ENCODE measurements around the gene PJA2. TPM values are rescaled to one million over a fixed set of nuclear protein-coding genes. Genes with fewer than 3 reads are reported as not detected.

The PJA2 gene
- total RNA-seq, 4 donors from 2014 or later, result 37.6 to 64.9 (median 58.7) TPM

- H3K36me3 ChIP-seq, result no peaks in the 10 kb centered on the region
- no peaks in the 10 kb centered on the region for H3K27me3 ChIP-seq
- intact Hi-C loops (cut with DNase I; ENCODE audit: low total_unique reads), result loop anchor here (5.0 kb wide), 5 partner anchors 34 to 1326 kb away; partner anchors contain the start of gene SLC25A46
- DNase-seq (no peak), ATAC-seq (no peak)
- H3K4me3 ChIP-seq, result peak overlapping the region; percentile 81 to 95 (median 84)
- no peak for TF ChIP-seq POLR2A (IDR thresholded peaks at IDR 0.05)
- H3K9me3 ChIP-seq, result no peaks in the 10 kb centered on the region
- in situ Hi-C loops (cut with MboI; ENCODE audit: low sequenced_read_pairs in 4 of 4), result loop anchor here in 1 of 4 donors (25.0 kb wide), 1 partner anchor 674 kb away; the partner anchor contains the start of gene FER
- peaks cover 31 to 36% of the 10 kb centered on the region in 2 donors for H3K4me1 ChIP-seq
- peak overlapping the region; percentile 94 to 99 (median 99) for H3K27ac ChIP-seq
These were observed 1.4 kb upstream of the PJA2 start for GRCh38 chr5:109411149-109411514.

GRCh38 chr5:109410389-109411148 is 795 bp upstream of the PJA2 start:
- peak in 1 of 2 donors; percentile 64 for TF ChIP-seq POLR2A (IDR thresholded peaks at IDR 0.05)
- peak in 1 of 5 experiments; percentile 11 for TF ChIP-seq CTCF (IDR thresholded peaks at IDR 0.05 in 4 of 5, conservative IDR thresholded peaks at IDR 0.05 in 1 of 5)
- peaks cover 37 to 41% of the 10 kb centered on the region in 2 donors for H3K4me1 ChIP-seq
- H3K4me3 ChIP-seq, result peak overlapping the region; percentile 81 to 95 (median 84)
- H3K27ac ChIP-seq, result peak overlapping the region; percentile 94 to 99 (median 99)
- ATAC-seq (peak; percentile 42 to 46), DNase-seq (peak; percentile 67 to 76)
- in situ Hi-C loops (cut with MboI; ENCODE audit: low sequenced_read_pairs in 4 of 4), result loop anchor here in 1 of 4 donors (25.0 kb wide), 1 partner anchor 673 kb away; the partner anchor contains the start of gene FER
- H3K27me3 ChIP-seq, result no peaks in the 10 kb centered on the region
- intact Hi-C loops (cut with DNase I; ENCODE audit: low total_unique reads), result loop anchor here (1.0 to 5.0 kb wide), 7 partner anchors 33 to 1327 kb away; partner anchors contain the start of genes MAN2A1 and SLC25A46
- no peaks in the 10 kb centered on the region for H3K36me3 ChIP-seq
- no peaks in the 10 kb centered on the region for H3K9me3 ChIP-seq

DNA sequence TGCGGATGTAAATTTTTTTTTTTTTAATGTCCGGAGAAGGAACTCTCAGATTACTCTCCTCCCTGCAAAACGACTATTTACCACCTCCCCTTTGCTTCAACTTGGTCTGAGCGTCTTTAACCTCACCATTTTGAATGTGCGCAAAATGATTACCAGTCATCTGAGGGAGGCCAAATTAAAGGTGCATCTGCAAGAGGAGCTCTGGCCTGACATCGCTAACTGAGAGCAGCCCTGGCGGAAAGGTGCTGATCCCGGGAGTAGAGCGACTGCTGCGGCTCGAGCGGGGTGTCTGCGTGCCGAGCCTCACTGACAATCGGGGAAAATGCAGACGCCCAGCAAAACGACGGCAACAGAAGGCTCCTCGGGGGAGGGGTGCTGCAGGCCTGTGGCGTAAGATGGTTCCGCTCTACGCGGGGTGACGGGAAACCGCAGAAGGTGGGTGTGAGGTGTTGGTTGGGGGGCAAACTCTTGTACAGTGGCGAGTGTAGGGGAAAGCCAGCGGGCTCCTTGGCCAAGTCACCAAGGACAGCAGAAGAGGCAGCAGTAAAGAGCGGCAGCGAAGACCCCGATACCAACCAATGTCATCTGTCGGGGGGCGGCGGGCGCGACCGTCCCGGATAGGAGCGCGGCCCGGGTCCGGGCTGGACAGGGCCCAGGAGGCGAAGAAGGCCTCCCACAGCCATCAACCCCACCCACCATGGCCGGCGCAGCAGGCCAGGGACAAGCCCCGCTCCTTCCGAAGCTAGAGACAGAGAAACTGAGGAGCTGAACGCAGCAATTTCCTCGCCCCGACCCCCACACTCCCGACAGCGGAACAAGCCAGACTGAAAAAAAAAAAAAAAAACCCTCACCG is 557 bp downstream of the PJA2 start:
- peak; percentile 64 to 66 for DNase-seq
- peak; percentile 30 to 35 for ATAC-seq
- H3K36me3 ChIP-seq, result no peaks in the 10 kb centered on the region
- H3K27me3 ChIP-seq, result no peaks in the 10 kb centered on the region
- H3K4me1 ChIP-seq, result peaks cover 38 to 46% of the 10 kb centered on the region in 2 donors
- H3K9me3 ChIP-seq, result no peaks in the 10 kb centered on the region
- peak overlapping the region; percentile 82 to 95 (median 88) for H3K4me3 ChIP-seq
- in situ Hi-C loops (cut with MboI; ENCODE audit: low sequenced_read_pairs in 4 of 4), result loop anchor here in 1 of 4 donors (25.0 kb wide), 1 partner anchor 672 kb away; the partner anchor contains the start of gene FER
- TF ChIP-seq POLR2A (IDR thresholded peaks at IDR 0.05) (no peak), CTCF (IDR thresholded peaks at IDR 0.05 in 4 of 5, conservative IDR thresholded peaks at IDR 0.05 in 1 of 5) (no peak)
- intact Hi-C loops (cut with DNase I; ENCODE audit: low total_unique reads), result loop anchor here (10.0 kb wide), 1 partner anchor 1024 kb away; the partner anchor contains the start of gene FBXL17
- peak overlapping the region; percentile 94 to 99 (median 99) for H3K27ac ChIP-seq

- H3K36me3 ChIP-seq, result no peaks in the 10 kb centered on the region
- peak overlapping the region; percentile 82 to 95 (median 88) for H3K4me3 ChIP-seq
- DNase-seq, result no peak
- in situ Hi-C loops (cut with MboI; ENCODE audit: low sequenced_read_pairs in 4 of 4), result loop anchor here in 1 of 4 donors (25.0 kb wide), 1 partner anchor 671 kb away; the partner anchor contains the start of gene FER
- ATAC-seq, result no peak
- H3K4me1 ChIP-seq, result peaks cover 38 to 48% of the 10 kb centered on the region in 2 donors
- intact Hi-C loops (cut with DNase I; ENCODE audit: low total_unique reads), result loop anchor here (10.0 kb wide), 1 partner anchor 1023 kb away; the partner anchor contains the start of gene FBXL17
- H3K27ac ChIP-seq, result peak overlapping the region; percentile 94 to 99 (median 99)
- TF ChIP-seq POLR2A (IDR thresholded peaks at IDR 0.05) (no peak), CTCF (IDR thresholded peaks at IDR 0.05 in 4 of 5, conservative IDR thresholded peaks at IDR 0.05 in 1 of 5) (no peak)
- no peaks in the 10 kb centered on the region for H3K9me3 ChIP-seq
- H3K27me3 ChIP-seq, result no peaks in the 10 kb centered on the region
These were observed 1.9 kb downstream of the PJA2 start for GRCh38 chr5:109407913-109408312.
